Fibroblast of skin of abdomen (primary cell): ENCODE results near the gene NRAP. TPM values are rescaled to one million over a fixed set of nuclear protein-coding genes. Genes with fewer than 3 reads are reported as not detected.

ENCODE experiments used
- DNase-seq: peaks from one replicate; pipeline ENCODE4 v3.0.0-alpha.2; 2013
- polyA plus RNA-seq, 2 experiments: library from polyadenylated mRNA; unstranded; fragments of 120-200 nt; gene quantifications; one replicate each; pipeline ENCODE4 v1.2.1, GENCODE V29; 2013; ENCODE audit not compliant: insufficient read length in 2 of 2

The NRAP gene, protein sequence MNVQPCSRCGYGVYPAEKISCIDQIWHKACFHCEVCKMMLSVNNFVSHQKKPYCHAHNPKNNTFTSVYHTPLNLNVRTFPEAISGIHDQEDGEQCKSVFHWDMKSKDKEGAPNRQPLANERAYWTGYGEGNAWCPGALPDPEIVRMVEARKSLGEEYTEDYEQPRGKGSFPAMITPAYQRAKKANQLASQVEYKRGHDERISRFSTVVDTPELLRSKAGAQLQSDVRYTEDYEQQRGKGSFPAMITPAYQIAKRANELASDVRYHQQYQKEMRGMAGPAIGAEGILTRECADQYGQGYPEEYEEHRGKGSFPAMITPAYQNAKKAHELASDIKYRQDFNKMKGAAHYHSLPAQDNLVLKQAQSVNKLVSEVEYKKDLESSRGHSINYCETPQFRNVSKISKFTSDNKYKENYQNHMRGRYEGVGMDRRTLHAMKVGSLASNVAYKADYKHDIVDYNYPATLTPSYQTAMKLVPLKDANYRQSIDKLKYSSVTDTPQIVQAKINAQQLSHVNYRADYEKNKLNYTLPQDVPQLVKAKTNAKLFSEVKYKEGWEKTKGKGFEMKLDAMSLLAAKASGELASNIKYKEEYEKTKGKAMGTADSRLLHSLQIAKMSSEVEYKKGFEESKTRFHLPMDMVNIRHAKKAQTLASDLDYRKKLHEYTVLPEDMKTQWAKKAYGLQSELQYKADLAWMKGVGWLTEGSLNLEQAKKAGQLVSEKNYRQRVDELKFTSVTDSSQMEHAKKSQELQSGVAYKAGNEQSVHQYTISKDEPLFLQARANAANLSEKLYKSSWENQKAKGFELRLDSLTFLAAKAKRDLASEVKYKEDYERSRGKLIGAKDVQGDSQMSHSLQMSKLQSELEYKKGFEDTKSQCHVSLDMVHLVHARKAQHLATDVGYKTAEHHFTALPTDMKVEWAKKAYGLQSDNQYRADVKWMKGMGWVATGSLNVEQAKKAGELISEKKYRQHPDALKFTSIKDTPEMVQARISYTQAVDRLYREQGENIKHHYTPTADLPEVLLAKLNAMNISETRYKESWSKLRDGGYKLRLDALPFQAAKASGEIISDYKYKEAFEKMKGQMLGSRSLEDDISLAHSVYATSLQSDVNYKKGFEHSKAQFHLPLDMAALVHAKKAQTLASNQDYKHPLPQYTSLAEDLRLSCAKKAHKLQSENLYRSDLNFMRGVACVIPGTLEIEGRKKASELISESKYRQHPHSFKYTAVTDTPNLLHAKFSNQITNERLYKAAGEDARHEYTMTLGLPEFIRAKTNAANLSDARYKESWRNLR (N-terminal part only)
- polyA plus RNA-seq (2013, experiment 1 of 2; ENCODE audit: insufficient read length), result 0.03 TPM
- polyA plus RNA-seq (2013, experiment 2 of 2; ENCODE audit: insufficient read length), result not detected

DNA sequence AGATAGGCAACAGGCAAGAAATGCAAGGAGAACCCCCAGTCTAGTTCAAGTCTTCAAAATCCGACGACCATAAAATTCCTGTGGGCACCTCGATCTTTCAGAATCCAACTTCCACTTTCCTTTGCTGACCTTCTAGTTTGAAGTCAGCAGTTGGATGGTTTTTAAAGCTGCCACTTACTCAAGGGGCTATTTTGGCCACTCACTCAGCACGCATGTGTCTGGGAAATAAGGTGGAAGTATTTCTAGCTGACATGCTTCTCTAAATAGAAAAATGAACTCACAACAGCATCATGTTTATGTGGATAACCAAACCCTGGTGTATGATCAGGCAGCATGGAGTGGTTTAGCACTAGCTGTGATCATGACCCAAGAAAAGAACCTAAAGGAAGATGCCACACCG lies at the start of gene NRAP:
Gene NRAP (minus strand): TSS at position 134 of the 400 bp plus-strand sequence. CDS start 159 bp downstream, outside the sequence.
- no peak for DNase-seq

DNA sequence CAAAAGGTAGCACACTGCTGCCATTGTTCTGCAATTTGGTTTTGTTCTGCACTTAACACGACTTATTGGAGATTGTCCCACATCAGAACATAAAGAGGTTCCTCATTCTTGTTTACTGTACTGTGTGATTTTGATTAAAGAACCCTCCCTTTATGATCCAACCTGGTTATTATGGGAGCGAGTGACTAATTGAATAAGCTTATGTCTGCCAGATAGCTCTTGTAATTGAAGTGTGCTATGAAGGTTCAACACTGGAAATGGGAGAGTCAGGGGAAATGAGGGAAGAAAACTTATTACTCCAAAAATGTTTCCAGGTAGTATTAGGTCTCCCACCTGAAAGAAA lies 49.8 kb upstream of the NRAP start:
- DNase-seq, result no peak

DNA sequence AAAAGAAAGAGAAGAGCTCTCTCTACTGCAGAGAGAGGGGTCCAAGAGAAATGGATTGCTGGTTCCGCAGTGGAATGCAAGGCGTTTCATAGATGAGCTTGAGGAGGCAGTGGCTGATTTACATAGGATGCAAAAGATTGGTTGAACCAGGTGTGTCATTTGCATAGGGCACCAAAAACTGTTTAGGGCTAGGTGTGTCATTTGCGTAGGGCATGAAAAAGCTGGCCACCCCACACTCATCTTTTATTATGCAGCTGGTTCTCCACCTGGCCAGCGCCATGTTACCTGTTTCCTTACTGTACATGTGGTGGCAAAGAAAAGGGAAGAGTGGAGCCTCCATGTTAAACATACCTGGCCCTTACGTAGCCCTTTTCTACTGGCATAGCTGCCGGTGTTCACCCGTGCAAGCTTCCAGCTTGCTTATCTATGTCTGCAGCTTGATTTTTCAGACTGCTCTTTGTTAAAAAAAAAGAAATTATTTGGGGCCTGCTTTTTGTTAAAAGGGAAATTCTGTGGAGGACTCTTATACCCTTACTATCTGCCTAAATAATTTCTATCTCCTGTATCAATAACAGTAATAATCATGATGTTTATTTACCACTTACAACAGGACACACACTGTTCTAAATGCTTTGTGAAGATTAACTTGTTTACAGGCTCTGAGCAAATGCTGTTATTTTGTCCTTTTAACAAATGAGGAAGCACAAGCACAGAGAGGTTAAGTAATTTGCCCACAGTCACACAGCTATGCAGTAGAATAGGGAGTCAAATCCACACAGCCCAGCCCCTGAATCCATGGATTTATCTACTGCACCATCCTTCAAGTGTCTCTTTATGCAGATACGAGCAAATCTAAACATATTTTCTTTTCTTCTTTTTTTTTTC lies 49.2 kb upstream of the NRAP start:
- DNase-seq, result no peak

DNA sequence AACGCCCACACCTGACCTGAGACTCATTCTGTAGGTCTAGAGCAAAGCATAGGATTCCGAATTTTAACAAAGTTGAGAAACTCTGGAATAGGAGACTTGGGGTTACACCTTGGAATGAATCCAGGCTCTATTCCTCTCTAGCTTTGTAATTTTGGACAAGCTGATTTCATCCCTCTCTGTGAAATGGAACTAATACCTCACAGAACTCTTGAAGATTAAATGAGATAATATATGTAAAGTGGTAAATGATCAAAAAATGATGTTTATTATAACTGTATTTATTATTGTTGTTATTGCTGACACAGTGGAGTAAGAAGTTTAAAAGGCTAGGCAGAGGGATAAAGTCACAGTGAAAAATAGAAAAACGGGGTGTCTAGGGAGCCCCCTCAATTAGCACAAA lies 48.2 kb upstream of the NRAP start:
- no peak for DNase-seq

DNA sequence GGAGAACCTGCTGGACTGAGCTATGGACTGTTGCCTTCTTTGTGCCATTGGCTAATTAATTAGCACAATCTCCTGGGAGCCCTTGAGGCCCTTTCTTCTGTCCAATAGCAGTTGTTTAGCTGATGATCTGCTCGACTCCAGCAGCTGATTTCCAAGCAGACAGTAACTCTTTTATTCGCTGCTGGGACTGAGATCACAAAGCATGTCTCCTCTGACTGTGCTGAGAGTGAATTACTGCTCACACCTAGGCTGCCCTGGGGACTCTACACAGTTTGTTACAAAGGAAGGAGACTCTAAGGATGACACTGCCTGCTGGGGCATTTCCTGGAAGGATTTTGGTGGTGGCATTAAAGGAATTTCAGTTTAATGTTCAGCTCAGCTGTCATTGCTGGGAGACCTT lies 47.3 kb upstream of the NRAP start:
- no peak for DNase-seq

DNA sequence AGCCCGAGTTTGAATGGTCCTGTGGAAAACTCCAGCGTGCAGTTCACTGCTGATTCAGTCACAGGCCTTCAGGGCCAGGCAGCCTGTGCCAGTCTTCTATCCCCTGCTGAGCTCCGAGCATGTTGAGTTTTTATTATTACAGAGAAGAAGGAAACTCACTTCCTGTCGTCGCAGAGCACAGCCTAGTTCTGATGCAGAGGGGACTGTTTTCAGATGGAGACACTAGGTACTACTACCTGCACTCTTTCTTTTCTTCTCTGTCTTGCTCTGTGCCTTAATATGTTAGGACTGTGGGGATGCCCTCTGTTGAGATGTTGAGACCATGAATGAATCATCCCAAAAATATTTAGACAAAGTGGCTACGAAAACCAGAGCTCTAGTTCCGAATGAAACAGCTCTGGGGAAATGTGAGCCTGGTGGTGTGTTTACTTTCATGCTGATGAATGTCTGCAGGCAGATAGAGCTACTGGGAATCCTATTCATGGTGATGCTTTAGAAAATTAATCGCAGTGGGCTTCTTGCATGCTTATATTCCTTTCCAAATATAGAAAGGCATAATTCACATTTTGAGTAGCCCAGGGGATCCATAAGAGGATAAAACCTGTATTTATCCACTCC lies 45.5 kb upstream of the NRAP start:
- peak; percentile 78 for DNase-seq

DNA sequence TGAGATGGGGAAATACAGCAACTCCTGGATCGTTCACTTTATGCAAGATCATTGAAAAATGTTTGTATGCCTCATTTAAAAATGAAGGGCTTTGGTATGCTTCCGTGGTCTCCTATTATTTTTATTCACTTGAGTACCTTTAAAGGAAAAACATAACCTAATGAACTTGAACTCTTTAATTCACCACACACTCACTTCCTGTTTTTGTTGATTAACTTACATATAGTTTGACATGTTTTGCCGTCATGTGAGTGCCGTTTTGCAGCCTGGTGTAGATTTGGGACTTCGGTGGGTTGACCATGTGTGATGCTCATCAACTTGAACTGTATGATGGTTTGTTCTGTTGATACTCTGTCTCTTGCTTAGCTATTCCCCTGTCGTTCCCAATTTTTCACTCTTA lies 44.8 kb upstream of the NRAP start:
- DNase-seq, result no peak

DNA sequence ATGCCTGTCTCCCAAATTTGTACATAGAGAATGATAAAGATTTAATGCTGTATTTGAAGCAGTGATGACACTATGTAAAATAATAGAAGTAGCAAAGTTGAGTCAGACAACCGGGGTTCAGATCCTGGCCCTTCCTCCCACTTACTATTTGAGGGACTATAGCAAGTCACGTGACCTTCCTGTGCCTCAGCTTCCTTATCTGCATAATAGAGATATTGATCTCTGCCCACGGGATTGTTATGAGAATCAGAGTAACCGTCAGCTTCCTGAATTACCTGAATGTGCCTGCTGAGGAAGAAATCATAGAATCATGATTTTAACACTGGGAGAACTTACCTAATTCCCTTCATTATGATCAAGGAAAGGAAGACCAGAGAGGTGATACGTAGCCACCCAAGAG lies 42.8 kb upstream of the NRAP start:
- DNase-seq, result no peak

DNA sequence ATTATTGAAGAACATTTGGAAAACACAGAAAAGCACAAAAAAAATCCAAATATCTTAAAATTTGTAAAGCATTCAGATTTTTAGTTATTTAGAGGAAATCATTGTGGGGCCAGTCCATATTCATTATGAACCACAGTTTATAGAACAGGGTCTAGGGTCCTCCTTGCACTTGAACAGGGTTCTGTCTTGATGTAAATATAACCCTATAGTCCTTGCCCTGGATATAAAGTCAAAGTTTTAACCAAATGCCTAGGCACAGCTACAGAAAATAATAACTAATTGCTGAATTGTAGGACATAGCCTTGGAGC lies 41.5 kb upstream of the NRAP start:
- no peak for DNase-seq

DNA sequence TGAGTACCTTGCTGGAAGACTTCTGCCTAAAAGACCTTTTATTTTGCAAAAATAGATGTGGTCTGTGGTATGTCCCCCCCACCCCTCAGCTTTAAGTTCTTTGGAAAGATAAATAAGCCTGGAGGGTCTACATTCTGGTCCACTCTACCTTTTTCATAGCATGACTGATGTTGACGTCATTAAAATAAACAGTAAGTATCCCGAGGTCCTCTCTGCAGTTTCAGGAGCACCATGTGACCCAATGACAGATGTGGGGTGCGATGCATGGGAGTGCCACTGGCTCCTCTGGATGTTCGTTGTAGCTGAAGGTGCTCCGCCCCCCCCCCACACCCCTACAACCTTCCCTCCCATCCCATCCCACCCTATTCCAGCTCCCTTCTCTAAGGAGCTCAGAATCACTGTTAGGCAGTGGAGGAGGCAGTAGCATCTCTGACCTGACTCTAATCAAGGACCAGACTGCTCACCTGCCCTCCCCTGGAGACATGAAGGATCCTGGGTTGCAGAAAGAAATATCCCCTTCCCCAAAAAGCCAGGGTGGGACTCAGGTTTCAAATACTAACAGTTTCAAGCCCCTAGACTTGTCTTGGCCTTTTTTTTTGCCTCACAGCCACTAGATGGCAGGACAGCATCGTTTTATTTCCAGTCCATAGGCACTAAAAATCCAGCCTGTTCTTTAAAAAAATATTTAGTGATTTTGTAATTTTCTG lies 40.9 kb upstream of the NRAP start:
- DNase-seq, result peak; percentile 40

DNA sequence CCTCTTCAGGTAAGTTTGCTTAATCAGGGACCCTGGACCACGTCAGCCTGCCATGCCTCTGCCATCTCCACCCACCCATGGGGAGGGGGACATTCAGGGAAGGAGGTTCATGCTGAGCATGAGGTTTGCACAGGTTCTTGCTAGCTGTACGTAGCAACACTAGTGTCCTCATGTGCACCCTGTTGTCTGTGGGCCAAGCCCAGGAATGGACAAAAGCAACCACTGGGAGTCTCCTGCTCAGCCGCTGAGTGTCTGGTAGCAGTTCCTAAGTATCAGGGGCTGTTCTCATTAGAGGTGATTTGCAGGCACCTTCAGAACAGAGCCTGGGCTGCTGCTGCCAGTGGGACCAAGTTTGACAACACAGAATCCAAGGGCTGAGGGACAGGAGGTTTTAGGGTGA lies 33.8 kb upstream of the NRAP start:
- no peak for DNase-seq

DNA sequence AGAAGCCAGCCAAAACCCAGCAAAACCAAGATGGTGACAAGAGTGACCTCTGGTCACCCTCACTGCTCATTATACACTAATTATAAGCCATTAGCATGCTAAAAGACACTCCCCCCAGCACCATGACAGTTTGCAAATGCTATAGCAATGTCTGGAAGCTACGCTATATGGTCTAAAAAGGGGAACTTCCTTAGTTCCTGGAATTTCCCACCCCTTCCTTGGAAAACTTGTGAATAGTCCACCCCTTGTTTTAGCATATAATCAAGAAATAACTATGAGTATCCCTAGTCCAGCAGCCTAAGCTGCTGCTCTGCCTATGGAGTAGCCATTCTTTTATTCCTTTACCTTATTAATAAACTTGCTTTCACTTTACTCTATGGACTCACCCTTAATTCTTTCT lies 31.9 kb upstream of the NRAP start:
- DNase-seq, result no peak

DNA sequence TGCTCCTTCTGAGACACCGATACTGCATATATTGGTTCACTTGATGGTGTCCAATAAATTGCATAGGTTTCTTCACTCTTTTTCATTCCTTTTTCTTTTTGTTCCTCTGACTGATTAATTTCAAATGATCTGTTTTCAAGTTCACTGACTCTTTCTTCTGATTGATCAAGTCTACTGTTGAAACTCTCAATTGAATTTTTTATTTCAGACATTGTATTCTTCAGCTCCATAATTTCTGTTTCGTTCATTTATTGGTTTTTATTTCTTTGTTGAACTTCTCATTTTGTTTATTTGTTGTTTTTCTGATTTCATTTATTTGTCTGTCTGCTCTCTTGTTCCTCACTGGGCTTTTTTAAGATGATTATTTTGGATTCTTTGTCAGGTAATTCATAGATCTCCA lies 29.5 kb upstream of the NRAP start:
- no peak for DNase-seq

DNA sequence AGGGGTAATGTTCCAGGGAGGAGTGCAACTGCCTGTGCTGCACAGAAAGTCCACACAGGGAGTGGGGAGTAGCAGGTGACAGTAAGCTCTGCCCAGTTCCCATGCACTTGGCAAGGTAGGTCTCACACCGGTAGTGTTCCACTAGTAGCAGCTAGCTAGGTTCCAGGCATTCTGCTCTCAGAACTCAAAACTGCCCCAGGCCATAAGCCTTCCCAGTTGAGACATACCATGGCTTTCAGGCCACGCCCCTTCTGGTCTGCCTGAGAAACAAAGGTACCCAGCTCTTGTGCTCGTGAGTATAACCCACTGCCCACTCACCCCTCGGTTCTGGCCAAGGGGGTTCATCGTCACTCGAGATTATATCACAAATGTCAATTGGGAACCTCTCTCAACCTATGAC lies 28.4 kb upstream of the NRAP start:
- no peak for DNase-seq

DNA sequence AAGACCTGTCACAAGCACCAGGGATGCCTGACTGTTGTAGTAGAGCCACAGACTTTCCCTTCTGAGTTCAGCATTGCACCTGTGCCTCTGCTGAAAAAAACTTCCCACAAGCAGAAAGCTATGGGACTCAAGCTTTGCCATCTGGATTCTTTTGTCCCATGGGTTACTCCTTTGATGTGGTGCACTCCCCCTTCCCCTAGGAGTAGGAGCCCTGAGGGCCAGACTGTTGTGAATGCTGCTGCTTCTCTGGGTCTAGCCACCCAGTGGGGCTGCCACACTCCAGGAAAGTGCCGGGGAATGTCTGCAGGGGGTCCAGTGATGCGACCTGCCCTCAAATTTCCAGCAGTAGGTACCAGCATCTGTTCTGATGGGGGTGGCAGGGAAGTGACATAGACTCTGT lies 27.5 kb upstream of the NRAP start:
- DNase-seq, result no peak

DNA sequence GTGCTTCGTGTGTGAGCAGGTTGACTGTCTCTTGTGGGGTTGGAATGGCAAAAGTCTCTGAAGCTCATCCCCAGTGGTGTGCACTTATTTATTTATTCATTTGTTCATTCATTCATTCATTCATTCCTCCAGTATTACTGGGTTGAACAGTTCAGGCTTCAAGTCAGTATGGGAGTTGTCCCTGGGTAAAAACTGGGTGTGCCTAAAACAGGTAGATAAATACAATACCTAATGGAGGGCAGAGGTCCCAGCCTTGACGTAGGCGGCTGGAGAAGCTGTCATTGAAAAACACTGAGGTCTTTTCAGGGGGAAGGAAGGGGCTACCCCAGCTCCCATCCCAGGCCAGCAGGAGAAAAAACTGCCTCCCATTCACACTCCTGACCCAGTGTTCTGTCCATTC lies 26.9 kb upstream of the NRAP start:
- no peak for DNase-seq

DNA sequence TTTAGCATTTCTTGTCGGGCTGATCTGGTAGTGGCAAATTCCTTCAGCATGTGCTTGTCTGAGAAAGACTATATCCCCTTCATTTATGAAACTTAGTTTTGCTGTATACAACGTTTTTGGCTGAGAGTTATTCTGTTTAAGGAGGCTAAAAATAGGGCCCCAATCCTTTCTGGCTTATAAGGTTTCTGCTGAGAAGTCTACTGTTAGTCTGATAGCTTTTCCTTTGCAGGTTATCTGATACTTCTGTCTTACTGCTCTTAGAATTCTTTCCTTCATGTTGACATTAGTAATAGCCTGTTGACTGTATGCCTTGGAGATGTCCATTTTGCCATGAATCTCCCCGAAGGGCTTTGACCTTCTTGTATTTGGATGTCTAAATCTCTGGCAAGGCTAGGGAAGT lies 25.7 kb upstream of the NRAP start:
- DNase-seq, result no peak

DNA sequence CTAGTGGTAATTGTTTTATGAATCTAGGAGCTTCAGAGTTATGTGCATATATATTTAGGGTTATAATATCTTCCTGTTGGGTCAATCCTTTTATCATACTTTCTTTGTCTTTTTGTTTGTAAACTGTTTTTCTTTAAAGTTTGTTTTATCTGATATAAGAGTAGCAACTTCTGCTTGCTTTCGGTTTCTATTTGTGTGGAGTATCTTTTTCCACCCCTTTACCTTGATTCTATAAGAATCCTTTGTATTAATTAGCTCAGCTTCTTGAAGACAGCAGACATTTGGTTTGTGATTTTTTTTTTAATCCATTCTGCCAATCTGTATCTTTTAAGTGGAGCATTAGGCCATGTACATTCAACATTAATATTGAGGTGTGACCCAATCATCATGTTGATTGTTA lies 25.2 kb upstream of the NRAP start:
- no peak for DNase-seq

DNA sequence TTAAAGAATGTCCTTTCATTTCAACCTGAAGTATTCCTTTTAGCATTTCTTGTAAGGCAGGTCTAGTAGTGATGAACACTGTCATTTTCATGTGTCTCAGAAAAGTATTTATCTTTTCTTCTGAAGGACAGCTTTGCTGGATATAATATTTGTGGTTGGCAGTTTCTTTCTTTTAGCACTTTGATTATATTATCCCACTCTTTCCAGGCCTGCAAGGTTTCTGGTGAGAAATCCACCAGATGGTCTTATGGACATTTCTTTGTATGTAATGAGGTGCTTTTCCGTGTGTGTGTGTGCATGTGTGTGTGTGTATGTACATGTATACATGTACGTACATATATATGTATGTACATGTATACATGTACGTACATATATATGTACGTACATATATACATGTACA lies 23.2 kb upstream of the NRAP start:
- no peak for DNase-seq

DNA sequence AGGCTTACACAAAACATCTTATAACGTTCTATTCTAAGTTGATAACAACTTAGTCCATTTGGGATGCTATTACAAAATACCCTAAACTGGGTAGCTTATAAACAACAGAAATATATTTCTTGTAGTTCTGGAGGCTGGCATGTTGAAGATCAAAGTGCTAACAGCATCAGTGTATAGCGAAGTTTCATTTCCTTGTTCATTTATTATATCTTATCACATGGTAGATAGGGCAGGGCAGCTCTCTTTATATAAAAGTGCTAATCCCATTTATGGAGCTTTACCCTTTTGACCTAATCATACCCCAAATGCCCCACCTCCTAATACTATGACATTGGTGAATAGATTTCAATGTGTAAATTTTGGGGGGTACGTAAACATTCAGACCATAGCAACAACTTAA lies 22.2 kb upstream of the NRAP start:
- DNase-seq, result no peak

DNA sequence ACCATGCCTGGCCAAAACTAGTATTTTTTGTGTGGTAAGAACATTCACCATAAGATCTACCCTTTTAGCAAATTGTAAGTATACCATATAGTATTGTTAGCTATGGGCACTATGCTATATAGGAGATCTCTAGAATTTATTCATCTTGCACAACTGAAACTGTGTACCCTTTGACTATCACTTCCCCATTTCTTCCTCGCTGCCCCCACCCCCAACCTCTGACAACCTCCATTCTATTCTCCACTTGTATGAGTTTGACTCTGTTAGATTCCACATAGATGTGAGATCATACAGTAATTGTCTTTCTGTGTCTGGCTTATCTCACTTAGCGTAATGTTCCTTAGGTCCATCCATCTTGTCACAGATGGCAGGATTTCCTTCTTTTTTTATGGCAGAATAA lies 19.5 kb upstream of the NRAP start:
- no peak for DNase-seq
